GM10847 (cell line): ENCODE measurements around the gene FARP1.

ENCODE experiments used
- POLR2A ChIP-seq: IDR thresholded peaks from 2 replicates; pipeline ENCODE4 v1.6.1; 2011; ENCODE audit not compliant: insufficient read length; ENCODE audit errors: extremely low read depth

FARP1 gene

DNA sequence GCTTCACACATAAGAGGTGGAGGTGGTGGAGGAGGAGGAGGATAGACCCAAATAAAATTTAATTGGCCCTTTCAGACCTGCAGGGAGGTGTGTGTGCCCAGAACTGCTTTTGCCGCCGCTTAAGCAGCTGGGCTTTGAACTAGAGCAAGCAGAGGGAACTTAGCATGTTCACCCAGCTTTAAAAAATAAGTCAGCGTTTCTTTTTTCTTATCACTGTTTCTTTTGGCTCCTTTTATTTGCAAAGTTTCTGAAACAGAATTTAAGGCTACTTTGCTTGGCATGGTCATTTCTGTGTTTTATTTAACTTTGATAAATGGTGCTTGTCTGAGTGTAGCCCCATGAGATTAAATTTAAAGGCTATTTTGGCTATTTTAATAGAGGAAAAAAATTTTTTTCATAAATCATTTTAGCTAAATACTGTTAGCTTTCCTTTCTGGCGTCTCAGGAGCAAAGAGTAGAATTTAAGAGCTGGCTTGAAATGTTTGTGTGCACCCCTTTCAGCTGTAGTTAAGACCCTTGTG is 77.4 kb downstream of the FARP1 start:
- no peak for TF ChIP-seq POLR2A

GRCh38 chr13:98221234-98221633 is 78.3 kb downstream of the FARP1 start:
- no peak for TF ChIP-seq POLR2A

GRCh38 chr13:98222081-98222554 is 79.2 kb downstream of the FARP1 start:
- TF ChIP-seq POLR2A: no peak

DNA sequence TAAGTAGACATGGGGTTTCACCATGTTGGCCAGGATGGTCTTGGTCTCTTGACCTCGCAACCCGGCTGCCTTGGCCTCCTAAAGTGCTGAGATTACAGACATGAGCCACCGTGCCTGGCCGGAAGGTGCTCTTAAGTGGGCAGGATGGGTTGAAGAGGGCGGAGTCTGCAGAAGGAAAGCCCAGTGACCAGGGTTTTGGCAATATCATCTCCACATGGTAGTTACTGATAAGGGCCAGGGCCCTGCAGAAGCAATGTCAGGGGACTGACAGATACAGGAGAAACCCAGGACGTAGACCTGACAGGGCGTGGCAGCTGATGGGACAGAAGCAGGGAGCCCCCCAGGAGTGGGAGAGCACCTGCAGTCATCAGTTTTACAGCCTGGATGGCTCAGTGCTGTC is 79.9 kb downstream of the FARP1 start:
- no peak for TF ChIP-seq POLR2A

- TF ChIP-seq POLR2A: no peak
These were observed 80.8 kb downstream of the FARP1 start for GRCh38 chr13:98223741-98224140.

GRCh38 chr13:98224557-98224956 is 81.7 kb downstream of the FARP1 start:
- TF ChIP-seq POLR2A: no peak

- TF ChIP-seq POLR2A: no peak
These were observed 82.4 kb downstream of the FARP1 start for GRCh38 chr13:98225036-98225940.

GRCh38 chr13:98226496-98226895 is 83.6 kb downstream of the FARP1 start:
- no peak for TF ChIP-seq POLR2A

GRCh38 chr13:98228661-98229341 is 85.9 kb downstream of the FARP1 start:
- TF ChIP-seq POLR2A: no peak

DNA sequence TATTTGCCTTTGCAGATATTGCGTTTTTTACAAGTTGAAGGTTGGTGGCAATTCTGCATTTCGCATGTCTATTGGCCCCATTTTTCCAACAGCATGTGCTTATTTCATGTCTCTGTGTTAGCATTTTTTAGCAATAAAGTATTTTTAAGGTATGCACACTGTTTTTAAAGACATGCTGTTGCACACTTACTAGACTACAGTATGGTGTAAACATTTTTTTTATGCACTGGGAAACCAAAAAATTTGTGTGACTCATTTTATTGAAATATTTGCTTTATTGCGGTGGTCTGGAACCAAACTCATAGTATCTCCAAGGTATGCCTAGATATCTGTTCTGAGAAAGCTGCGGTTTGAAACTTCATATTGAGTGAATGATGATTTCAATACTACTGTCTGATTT is 89.6 kb downstream of the FARP1 start:
- no peak for TF ChIP-seq POLR2A

DNA sequence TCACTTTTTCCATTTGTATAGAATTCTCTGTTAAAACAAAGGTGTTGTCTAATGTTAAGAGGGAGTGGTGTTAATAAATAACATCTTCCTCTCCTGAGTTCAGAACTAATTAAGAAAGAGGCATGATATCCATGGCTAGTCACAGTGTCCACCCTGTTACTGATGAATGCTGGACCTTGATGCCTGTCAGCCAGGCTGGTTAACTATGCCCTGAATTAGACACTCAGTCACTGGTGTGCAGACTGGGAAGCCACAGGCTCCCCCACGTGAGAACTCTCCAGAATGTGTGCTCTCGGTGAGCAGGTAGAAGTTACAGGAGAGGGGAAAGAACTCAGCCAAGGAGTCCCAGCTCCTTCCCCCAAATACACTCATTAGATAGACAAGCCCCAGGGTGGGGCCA is 90.2 kb downstream of the FARP1 start:
- TF ChIP-seq POLR2A: no peak

DNA sequence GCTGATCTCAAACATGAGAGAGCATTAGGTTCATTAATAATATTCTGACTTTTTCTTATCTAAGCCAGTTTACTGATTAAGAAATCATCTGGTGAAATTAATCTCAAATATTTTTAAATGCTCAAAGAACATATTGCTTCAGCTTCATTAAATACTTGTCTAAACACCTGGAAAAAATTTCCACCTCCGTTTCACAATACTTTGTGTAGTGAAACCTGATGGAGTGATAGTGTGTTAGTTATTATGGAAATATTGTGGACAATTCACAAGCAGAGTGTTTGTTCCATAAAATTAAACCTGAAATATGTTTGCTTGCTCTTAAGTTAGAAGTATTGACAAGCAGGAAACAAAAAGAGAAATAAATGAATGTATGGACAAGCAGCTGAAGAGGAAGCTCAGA is 91.5 kb downstream of the FARP1 start:
- no peak for TF ChIP-seq POLR2A

GRCh38 chr13:98236197-98236596 is 93.3 kb downstream of the FARP1 start:
- no peak for TF ChIP-seq POLR2A

DNA sequence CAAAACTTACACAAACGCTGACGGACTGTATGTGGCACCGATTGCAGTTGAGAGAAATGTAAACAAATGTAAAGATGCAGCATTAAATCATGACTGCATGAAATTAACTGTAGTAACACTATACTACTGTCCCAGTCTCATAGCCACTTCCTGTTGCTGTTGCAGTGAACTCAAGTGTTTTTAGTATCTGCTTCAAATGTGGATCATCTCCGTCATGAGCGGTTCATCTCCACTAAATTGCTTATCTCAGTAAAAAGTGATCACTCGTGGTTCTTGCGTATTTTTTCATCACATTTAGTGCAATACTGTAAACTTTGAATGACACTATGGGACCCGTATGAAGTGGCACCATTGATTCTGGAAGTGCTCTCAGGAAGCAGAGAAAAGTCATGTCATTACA is 94.4 kb downstream of the FARP1 start:
- TF ChIP-seq POLR2A: no peak

DNA sequence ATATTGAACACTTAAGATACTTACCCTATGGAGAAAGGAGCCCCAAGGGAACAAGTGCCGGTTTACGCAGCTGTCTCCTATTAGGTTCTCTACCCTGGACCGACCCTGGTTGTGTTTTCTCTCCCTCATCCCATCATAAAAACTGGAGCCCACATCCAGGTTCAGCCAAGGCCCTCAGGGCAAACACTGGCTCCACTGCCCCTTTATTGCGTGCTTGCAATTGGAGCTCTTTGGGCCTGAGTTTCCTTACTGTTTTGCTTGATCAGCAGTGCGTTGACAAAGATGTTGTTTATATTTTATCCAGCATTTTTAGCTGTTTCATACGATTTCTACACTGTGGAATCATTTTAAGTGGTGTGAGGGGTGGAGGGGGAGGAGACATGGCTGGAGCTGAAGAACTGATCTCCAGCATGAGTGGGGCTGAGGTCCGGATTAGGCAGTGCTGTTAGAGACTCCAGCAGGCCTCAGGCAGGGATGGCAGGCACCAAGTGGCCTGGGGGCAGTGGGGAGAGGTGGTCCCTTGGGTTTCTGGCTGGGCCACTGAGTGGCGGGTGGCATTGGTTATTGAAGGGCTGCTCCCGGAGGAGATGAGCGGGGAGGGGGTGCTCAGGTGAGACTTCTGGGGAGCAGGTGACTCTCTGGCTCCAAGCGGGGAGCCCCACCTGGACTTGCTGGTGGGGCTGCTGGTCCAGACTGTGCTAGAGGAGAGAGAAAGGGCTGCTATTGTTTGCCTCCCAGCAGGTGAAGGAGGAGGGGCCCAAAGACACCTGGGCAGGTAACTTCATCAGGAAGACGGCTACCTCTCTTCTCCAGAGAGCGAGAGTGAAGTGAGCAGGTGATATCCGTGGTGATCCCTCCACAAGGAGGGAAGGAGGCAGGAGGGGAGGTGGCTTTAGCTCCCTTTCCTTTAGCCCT is 96.5 kb downstream of the FARP1 start:
- TF ChIP-seq POLR2A: no peak
